ENCODE results near the gene EBF3. TPM values are rescaled to one million over a fixed set of nuclear protein-coding genes. Genes with fewer than 3 reads are reported as not detected.

The EBF3 gene
- total and polyA plus RNA-seq, 2 experiments from 2014 or later, result 0.27 to 0.49 TPM

DNA sequence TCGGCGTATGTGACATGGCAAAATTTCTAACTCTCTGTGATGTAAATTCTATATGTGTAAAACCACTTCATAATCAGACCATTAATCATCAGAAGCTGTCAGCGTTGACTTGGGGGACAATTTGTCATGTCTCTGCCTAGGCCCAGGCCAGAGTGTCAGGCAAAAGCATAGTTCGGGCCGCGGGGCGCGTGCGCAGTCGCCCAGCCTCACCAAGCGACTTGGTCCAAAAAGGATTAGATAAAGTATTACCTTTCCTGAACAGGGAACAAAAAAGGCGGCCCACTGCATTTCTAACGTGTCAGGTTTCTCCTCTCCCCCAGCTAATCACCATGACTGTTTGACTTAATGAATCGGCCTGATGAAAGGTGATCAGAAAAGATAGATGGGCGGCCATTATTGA lies 114.2 kb downstream of the EBF3 start (continued):
- TF ChIP-seq ZNF462 (CRISPR knock-in tag; IDR thresholded peaks at IDR 0.05), result no peak
- no peak for TF ChIP-seq NANOG (IDR thresholded peaks at IDR 0.05; ENCODE audit: borderline replicate concordance)
- TF ChIP-seq, protein P1, sequence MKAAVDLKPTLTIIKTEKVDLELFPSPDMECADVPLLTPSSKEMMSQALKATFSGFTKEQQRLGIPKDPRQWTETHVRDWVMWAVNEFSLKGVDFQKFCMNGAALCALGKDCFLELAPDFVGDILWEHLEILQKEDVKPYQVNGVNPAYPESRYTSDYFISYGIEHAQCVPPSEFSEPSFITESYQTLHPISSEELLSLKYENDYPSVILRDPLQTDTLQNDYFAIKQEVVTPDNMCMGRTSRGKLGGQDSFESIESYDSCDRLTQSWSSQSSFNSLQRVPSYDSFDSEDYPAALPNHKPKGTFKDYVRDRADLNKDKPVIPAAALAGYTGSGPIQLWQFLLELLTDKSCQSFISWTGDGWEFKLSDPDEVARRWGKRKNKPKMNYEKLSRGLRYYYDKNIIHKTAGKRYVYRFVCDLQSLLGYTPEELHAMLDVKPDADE (IDR thresholded peaks at IDR 0.05), result no peak
- no peak for TF ChIP-seq ZNF331 (CRISPR knock-in tag; IDR thresholded peaks at IDR 0.05; ENCODE audit: low read depth)
- no peak for TF ChIP-seq JUNB (IDR thresholded peaks at IDR 0.05; ENCODE audit: unreplicated experiment)
- TF ChIP-seq REST (IDR thresholded peaks at IDR 0.05; ENCODE audit: unreplicated experiment), result no peak
